ENCODE measurements around the gene TUBD1. TPM values are rescaled to one million over a fixed set of nuclear protein-coding genes. Genes with fewer than 3 reads are reported as not detected.

The TUBD1 gene
- total RNA-seq, 2 donors from 2014 or later, result 17.5 to 24.1 TPM

GRCh38 chr17:59814276-59814675 lies 78.5 kb downstream of the TUBD1 start:
- Histone ChIP-seq H3K9ac (ENCODE audit: extremely low read depth, low read length, poor library complexity, severe bottlenecking) (no peak overlapping the region), H3K9me3 (ENCODE audit: control insufficient read depth, low read length) (no peaks in the 10 kb centered on the region), H3K4me1 (ENCODE audit: control insufficient read depth, insufficient read depth, low read length) (no peaks in the 10 kb centered on the region), H3K27me3 (ENCODE audit: control insufficient read depth, insufficient read depth, low read length, poor library complexity, severe bottlenecking) (no peaks in the 10 kb centered on the region), H3K36me3 (ENCODE audit: control insufficient read depth, insufficient read depth, low read length) (peaks cover 33% of the 10 kb centered on the region), H3K27ac (ENCODE audit: low read depth, low read length) (no peak overlapping the region), H3K4me3 (ENCODE audit: low read length) (no peak overlapping the region)
- Mint-ChIP-seq H3K27ac (peak overlapping the region; percentile 23), H3K4me3 (no peak overlapping the region), H3K36me3 (ENCODE audit: low read depth) (peaks cover 28% of the 10 kb centered on the region), H3K4me1 (no peaks in the 10 kb centered on the region), H3K27me3 (ENCODE audit: insufficient read depth) (no peaks in the 10 kb centered on the region), H3K9me3 (no peaks in the 10 kb centered on the region)
- 80 to 83% methylated on average over 1 of the region's 1 CpG for WGBS, 2 experiments (ENCODE audit: insufficient coverage in 1 of 2, insufficient read length in 1 of 2)
- no peak for DNase-seq
- no peak for TF ChIP-seq CTCF (conservative IDR thresholded peaks at IDR 0.05)

- Histone ChIP-seq H3K27me3 (ENCODE audit: control insufficient read depth, insufficient read depth, low read length, poor library complexity, severe bottlenecking) (no peaks in the 10 kb centered on the region), H3K4me1 (ENCODE audit: control insufficient read depth, insufficient read depth, low read length) (no peaks in the 10 kb centered on the region), H3K9ac (ENCODE audit: extremely low read depth, low read length, poor library complexity, severe bottlenecking) (no peak overlapping the region), H3K36me3 (ENCODE audit: control insufficient read depth, insufficient read depth, low read length) (peaks cover 33% of the 10 kb centered on the region), H3K9me3 (ENCODE audit: control insufficient read depth, low read length) (no peaks in the 10 kb centered on the region), H3K4me3 (ENCODE audit: low read length) (no peak overlapping the region), H3K27ac (ENCODE audit: low read depth, low read length) (no peak overlapping the region)
- H3K9me3 Mint-ChIP-seq, result no peaks in the 10 kb centered on the region
- TF ChIP-seq CTCF (conservative IDR thresholded peaks at IDR 0.05), result no peak
- H3K4me1 Mint-ChIP-seq, result no peaks in the 10 kb centered on the region
- 100% methylated on average over 1 to 3 of the region's 3 CpGs for WGBS, 2 experiments (ENCODE audit: insufficient coverage in 1 of 2, insufficient read length in 1 of 2)
- peaks cover 32% of the 10 kb centered on the region for H3K36me3 Mint-ChIP-seq (ENCODE audit: low read depth)
- no peak for DNase-seq
- H3K4me3 Mint-ChIP-seq, result no peak overlapping the region
- no peak overlapping the region for H3K27ac Mint-ChIP-seq
- H3K27me3 Mint-ChIP-seq (ENCODE audit: insufficient read depth), result no peaks in the 10 kb centered on the region
Observed at GRCh38 chr17:59812139-59812538, 80.6 kb downstream of the TUBD1 start.

- Mint-ChIP-seq H3K4me1 (no peaks in the 10 kb centered on the region), H3K27me3 (ENCODE audit: insufficient read depth) (no peaks in the 10 kb centered on the region), H3K36me3 (ENCODE audit: low read depth) (peaks cover 30% of the 10 kb centered on the region), H3K9me3 (no peaks in the 10 kb centered on the region), H3K4me3 (no peak overlapping the region), H3K27ac (no peak overlapping the region)
- no peak for DNase-seq
- WGBS, 2 experiments (ENCODE audit: insufficient coverage in 1 of 2, insufficient read length in 1 of 2), result 93 to 100% methylated on average over 1 of the region's 1 CpG
- H3K4me3 ChIP-seq (ENCODE audit: low read length), result no peak overlapping the region
- H3K9me3 ChIP-seq (ENCODE audit: control insufficient read depth, low read length), result no peaks in the 10 kb centered on the region
- peaks cover 32% of the 10 kb centered on the region for H3K36me3 ChIP-seq (ENCODE audit: control insufficient read depth, insufficient read depth, low read length)
- H3K27me3 ChIP-seq (ENCODE audit: control insufficient read depth, insufficient read depth, low read length, poor library complexity, severe bottlenecking), result no peaks in the 10 kb centered on the region
- H3K9ac ChIP-seq (ENCODE audit: extremely low read depth, low read length, poor library complexity, severe bottlenecking), result no peak overlapping the region
- H3K4me1 ChIP-seq (ENCODE audit: control insufficient read depth, insufficient read depth, low read length), result no peaks in the 10 kb centered on the region
- TF ChIP-seq CTCF (conservative IDR thresholded peaks at IDR 0.05), result no peak
- no peak overlapping the region for H3K27ac ChIP-seq (ENCODE audit: low read depth, low read length)
Observed at GRCh38 chr17:59811209-59811608, 81.5 kb downstream of the TUBD1 start.

All from endodermal cell (in vitro differentiated cells).